Measurements from ENCODE around the gene TRABD2A. TPM values are rescaled to one million over a fixed set of nuclear protein-coding genes. Genes with fewer than 3 reads are reported as not detected.

TRABD2A gene
- total RNA-seq: 5.3 and 16.3 TPM in 2 replicates

GRCh38 chr2:84880645-84881521 is at the start of gene TRABD2A:
TSS of gene TRABD2A (minus strand) at chr2:84881084. CDS start at chr2:84881039, 45 bp downstream.

GRCh38 chr2:84905181-84906107 is 24.6 kb upstream of the TRABD2A start, which contains the start of gene TMSB10:
TSS of gene TMSB10 (plus strand) at chr2:84905656.

Other genes with a start within 250 kb of the TRABD2A start
- 9,247 and 9,695 TPM in 2 replicates for gene TMSB10, start 24.6 kb upstream of the TRABD2A start, total RNA-seq
- gene KCMF1, start 90.1 kb upstream of the TRABD2A start, total RNA-seq: 23.7 and 50.7 TPM in 2 replicates

Data from epithelial cell of alveolus of lung (primary cell).